ENCODE measurements around the gene DERL3. TPM values are rescaled to one million over a fixed set of nuclear protein-coding genes. Genes with fewer than 3 reads are reported as not detected.

Gene DERL3
- total RNA-seq, 1 experiment from 2014 or later, result 21.7 TPM

GRCh38 chr22:23801886-23802377, 36.9 kb downstream of the DERL3 start:
- Histone ChIP-seq H3K79me2 (ENCODE audit: low read length) (peaks cover 40% of the 10 kb centered on the region), H3K36me3 (ENCODE audit: insufficient read depth, low read length) (peaks cover 45% of the 10 kb centered on the region), H3K9ac (ENCODE audit: low read length) (peak overlapping the region; percentile 82), H3K27me3 (ENCODE audit: low read length) (no peaks in the 10 kb centered on the region), H2AFZ (ENCODE audit: low read length) (no peak overlapping the region), H3K4me3 (ENCODE audit: low read length) (peak overlapping the region; percentile 65; the same call in 1 of the 2 replicates), H3K9me2 (replicated peaks; ENCODE audit: insufficient read depth, low read length) (no peaks in the 10 kb centered on the region), H4K20me1 (ENCODE audit: insufficient read depth, low read depth, low read length) (no peaks in the 10 kb centered on the region), H3K4me2 (ENCODE audit: low read depth, low read length, poor library complexity, severe bottlenecking) (peak overlapping the region; percentile 95), H3K9me3 (ENCODE audit: low read length) (no peaks in the 10 kb centered on the region), H3K27ac (ENCODE audit: low read length) (peak overlapping the region; percentile 97), H3K4me1 (ENCODE audit: low read length) (peaks cover 86% of the 10 kb centered on the region)
- no peak for DNase-seq

GRCh38 chr22:23801238-23801821, 37.5 kb downstream of the DERL3 start:
- peaks cover 81% of the 10 kb centered on the region for H3K4me1 ChIP-seq (ENCODE audit: low read length)
- no peaks in the 10 kb centered on the region for H4K20me1 ChIP-seq (ENCODE audit: insufficient read depth, low read depth, low read length)
- H3K9ac ChIP-seq (ENCODE audit: low read length), result peak overlapping the region; percentile 82
- H3K4me2 ChIP-seq (ENCODE audit: low read depth, low read length, poor library complexity, severe bottlenecking), result peak overlapping the region; percentile 95
- peaks cover 34% of the 10 kb centered on the region for H3K79me2 ChIP-seq (ENCODE audit: low read length)
- no peaks in the 10 kb centered on the region for H3K9me3 ChIP-seq (ENCODE audit: low read length)
- H3K27ac ChIP-seq (ENCODE audit: low read length), result peak overlapping the region; percentile 97
- peak overlapping the region; percentile 65; the same call in 1 of the 2 replicates for H3K4me3 ChIP-seq (ENCODE audit: low read length)
- peak; percentile 57 for DNase-seq
- H2AFZ ChIP-seq (ENCODE audit: low read length), result no peak overlapping the region
- no peaks in the 10 kb centered on the region for H3K9me2 ChIP-seq (replicated peaks; ENCODE audit: insufficient read depth, low read length)
- peaks cover 45% of the 10 kb centered on the region for H3K36me3 ChIP-seq (ENCODE audit: insufficient read depth, low read length)
- no peaks in the 10 kb centered on the region for H3K27me3 ChIP-seq (ENCODE audit: low read length)

GRCh38 chr22:23800297-23801237, 38.2 kb downstream of the DERL3 start:
- Histone ChIP-seq H3K9ac (ENCODE audit: low read length) (peak overlapping the region; percentile 82), H3K79me2 (ENCODE audit: low read length) (peaks cover 26% of the 10 kb centered on the region), H3K4me3 (ENCODE audit: low read length) (peak overlapping the region; percentile 65; the same call in 1 of the 2 replicates), H3K9me3 (ENCODE audit: low read length) (no peaks in the 10 kb centered on the region), H3K36me3 (ENCODE audit: insufficient read depth, low read length) (peaks cover 43% of the 10 kb centered on the region), H2AFZ (ENCODE audit: low read length) (no peak overlapping the region), H4K20me1 (ENCODE audit: insufficient read depth, low read depth, low read length) (no peaks in the 10 kb centered on the region), H3K4me1 (ENCODE audit: low read length) (peaks cover 73% of the 10 kb centered on the region), H3K27me3 (ENCODE audit: low read length) (no peaks in the 10 kb centered on the region), H3K4me2 (ENCODE audit: low read depth, low read length, poor library complexity, severe bottlenecking) (peak overlapping the region; percentile 95), H3K27ac (ENCODE audit: low read length) (peak overlapping the region; percentile 97), H3K9me2 (replicated peaks; ENCODE audit: insufficient read depth, low read length) (no peaks in the 10 kb centered on the region)
- DNase-seq, result peak; percentile 94

GRCh38 chr22:23796461-23796860, 42.3 kb downstream of the DERL3 start:
- Histone ChIP-seq H3K36me3 (ENCODE audit: insufficient read depth, low read length) (peaks cover 40% of the 10 kb centered on the region), H3K9me3 (ENCODE audit: low read length) (no peaks in the 10 kb centered on the region), H3K27me3 (ENCODE audit: low read length) (no peaks in the 10 kb centered on the region), H3K9me2 (replicated peaks; ENCODE audit: insufficient read depth, low read length) (no peaks in the 10 kb centered on the region), H2AFZ (ENCODE audit: low read length) (no peak overlapping the region), H3K4me1 (ENCODE audit: low read length) (peaks cover 32% of the 10 kb centered on the region), H3K4me3 (ENCODE audit: low read length) (no peak overlapping the region), H4K20me1 (ENCODE audit: insufficient read depth, low read depth, low read length) (peaks cover 10% of the 10 kb centered on the region; the same call in 1 of the 2 replicates), H3K9ac (ENCODE audit: low read length) (no peak overlapping the region), H3K79me2 (ENCODE audit: low read length) (peaks cover 17% of the 10 kb centered on the region), H3K4me2 (ENCODE audit: low read depth, low read length, poor library complexity, severe bottlenecking) (no peak overlapping the region), H3K27ac (ENCODE audit: low read length) (no peak overlapping the region)
- DNase-seq, result no peak

- Histone ChIP-seq H3K79me2 (ENCODE audit: low read length) (peaks cover 48% of the 10 kb centered on the region), H3K4me1 (ENCODE audit: low read length) (peaks cover 20% of the 10 kb centered on the region), H4K20me1 (ENCODE audit: insufficient read depth, low read depth, low read length) (peaks cover 29% of the 10 kb centered on the region; the same call in 1 of the 2 replicates), H3K4me3 (ENCODE audit: low read length) (no peak overlapping the region), H3K27me3 (ENCODE audit: low read length) (no peaks in the 10 kb centered on the region), H3K4me2 (ENCODE audit: low read depth, low read length, poor library complexity, severe bottlenecking) (no peak overlapping the region), H2AFZ (ENCODE audit: low read length) (no peak overlapping the region), H3K9me2 (replicated peaks; ENCODE audit: insufficient read depth, low read length) (no peaks in the 10 kb centered on the region), H3K9me3 (ENCODE audit: low read length) (no peaks in the 10 kb centered on the region), H3K27ac (ENCODE audit: low read length) (no peak overlapping the region), H3K9ac (ENCODE audit: low read length) (no peak overlapping the region), H3K36me3 (ENCODE audit: insufficient read depth, low read length) (peaks cover 49% of the 10 kb centered on the region)
- DNase-seq, result no peak
Measured at GRCh38 chr22:23793326-23793725, 45.5 kb downstream of the DERL3 start.

GRCh38 chr22:23791738-23792645, 46.8 kb downstream of the DERL3 start:
- H3K4me2 ChIP-seq (ENCODE audit: low read depth, low read length, poor library complexity, severe bottlenecking), result no peak overlapping the region
- no peak for DNase-seq
- H3K4me3 ChIP-seq (ENCODE audit: low read length), result no peak overlapping the region
- H3K27ac ChIP-seq (ENCODE audit: low read length), result no peak overlapping the region
- no peaks in the 10 kb centered on the region for H3K27me3 ChIP-seq (ENCODE audit: low read length)
- peaks cover 37% of the 10 kb centered on the region for H4K20me1 ChIP-seq (ENCODE audit: insufficient read depth, low read depth, low read length)
- peaks cover 59% of the 10 kb centered on the region for H3K79me2 ChIP-seq (ENCODE audit: low read length)
- peaks cover 47% of the 10 kb centered on the region; the same call in 1 of the 2 replicates for H3K36me3 ChIP-seq (ENCODE audit: insufficient read depth, low read length)
- H3K9ac ChIP-seq (ENCODE audit: low read length), result no peak overlapping the region
- no peak overlapping the region for H2AFZ ChIP-seq (ENCODE audit: low read length)
- H3K4me1 ChIP-seq (ENCODE audit: low read length), result peaks cover 27% of the 10 kb centered on the region
- H3K9me3 ChIP-seq (ENCODE audit: low read length), result no peaks in the 10 kb centered on the region
- no peaks in the 10 kb centered on the region for H3K9me2 ChIP-seq (replicated peaks; ENCODE audit: insufficient read depth, low read length)

GRCh38 chr22:23790819-23791737, 47.7 kb downstream of the DERL3 start:
- Histone ChIP-seq H3K27ac (ENCODE audit: low read length) (no peak overlapping the region), H3K36me3 (ENCODE audit: insufficient read depth, low read length) (peaks cover 40% of the 10 kb centered on the region; the same call in 1 of the 2 replicates), H3K4me3 (ENCODE audit: low read length) (no peak overlapping the region), H3K9me3 (ENCODE audit: low read length) (no peaks in the 10 kb centered on the region), H2AFZ (ENCODE audit: low read length) (no peak overlapping the region), H3K9ac (ENCODE audit: low read length) (no peak overlapping the region), H3K79me2 (ENCODE audit: low read length) (peaks cover 59% of the 10 kb centered on the region), H3K4me2 (ENCODE audit: low read depth, low read length, poor library complexity, severe bottlenecking) (no peak overlapping the region), H3K4me1 (ENCODE audit: low read length) (peaks cover 33% of the 10 kb centered on the region), H3K9me2 (replicated peaks; ENCODE audit: insufficient read depth, low read length) (no peaks in the 10 kb centered on the region), H4K20me1 (ENCODE audit: insufficient read depth, low read depth, low read length) (peaks cover 37% of the 10 kb centered on the region), H3K27me3 (ENCODE audit: low read length) (no peaks in the 10 kb centered on the region)
- DNase-seq, result no peak

Data from Karpas-422 (cell line).